Progenitor cell of endocrine pancreas (in vitro differentiated cells): Measurements from ENCODE around the gene PTBP1. TPM values are rescaled to one million over a fixed set of nuclear protein-coding genes. Genes with fewer than 3 reads are reported as not detected.
A peak's percentile ranks its signal among the peaks of the same experiment; 100 is the strongest.

Source experiments
- DNase-seq: peaks from one replicate; pipeline ENCODE4 v3.0.0; 2021; ENCODE audit warnings: low spot score; ENCODE audit not compliant: unreplicated experiment
- H3K27ac Mint-ChIP-seq: 2 replicates; pipeline ENCODE4 v1.8.0; 2021; ENCODE audit warnings: mild to moderate bottlenecking, moderate library complexity, mixed read lengths
- H3K27me3 Mint-ChIP-seq: 2 replicates; pipeline ENCODE4 v1.8.0; 2021; ENCODE audit warnings: mixed read lengths
- H3K36me3 Mint-ChIP-seq: 2 replicates; pipeline ENCODE4 v1.8.0; 2022; ENCODE audit warnings: mixed read lengths; ENCODE audit not compliant: insufficient read depth
- H3K4me1 Mint-ChIP-seq: 2 replicates; pipeline ENCODE4 v1.8.0; 2021; ENCODE audit warnings: low read depth, mixed read lengths
- H3K4me3 Mint-ChIP-seq: 2 replicates; pipeline ENCODE4 v1.8.0; 2021; ENCODE audit warnings: low read depth, mild to moderate bottlenecking, moderate library complexity, mixed read lengths
- H3K9me3 Mint-ChIP-seq: 2 replicates; pipeline ENCODE4 v1.8.0; 2021; ENCODE audit warnings: low read depth, mixed read lengths
- total RNA-seq: library from RNA; stranded (reverse); gene quantifications from 2 replicates; pipeline ENCODE4 v1.2.1, GENCODE V29; 2021
- TF ChIP-seq, protein P1 (sequence below): fragments of 200-600 bp; sonication (generic); IDR thresholded peaks from one replicate; pipeline ENCODE4 v1.5.0; 2021; ENCODE audit warnings: antibody characterized with exemption, mild to moderate bottlenecking; ENCODE audit not compliant: unreplicated experiment

The PTBP1 gene
- total RNA-seq, 1 donor from 2014 or later: 500 TPM

DNA sequence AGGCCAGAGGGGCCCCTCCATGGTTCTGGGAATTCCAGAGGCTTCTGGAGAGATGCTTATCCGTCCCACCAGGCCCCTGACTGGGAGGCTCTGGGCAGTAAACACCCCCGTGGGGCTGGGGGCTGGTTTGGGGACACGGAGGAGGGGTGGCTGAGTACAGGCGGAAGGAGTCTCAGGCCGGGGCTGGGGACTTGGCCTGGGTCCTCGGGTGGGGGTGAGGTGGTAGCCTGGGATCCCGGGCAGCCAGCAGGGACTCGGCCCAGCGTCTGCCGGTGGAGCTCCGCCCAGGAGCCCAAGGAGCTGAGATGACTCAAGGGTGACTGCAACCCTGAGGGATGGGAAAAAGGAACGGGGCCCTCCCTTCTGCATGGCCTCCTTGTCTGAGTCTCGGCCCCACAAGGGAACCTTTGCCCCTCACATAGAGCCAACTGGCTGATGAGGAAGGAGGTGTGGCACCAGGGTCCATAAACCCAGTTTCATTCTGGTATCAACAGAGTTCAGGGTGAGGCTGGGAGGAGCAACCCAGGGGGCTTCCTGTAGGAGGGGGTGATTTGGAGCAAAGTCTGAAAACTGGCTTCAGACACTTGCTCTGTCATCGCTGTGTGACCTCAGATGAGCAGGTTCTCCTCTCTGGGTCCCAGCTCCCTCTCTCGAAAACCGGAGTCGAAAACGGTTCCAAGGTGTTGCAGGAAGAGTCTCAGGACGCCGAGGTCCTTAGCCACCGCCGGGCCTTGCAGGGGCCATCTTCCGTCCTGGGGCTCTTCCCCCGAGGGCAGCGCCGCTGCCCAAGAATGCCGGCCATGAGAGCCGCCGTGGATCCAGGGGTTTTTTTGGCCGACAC lies 45.5 kb upstream of the PTBP1 start:
- Mint-ChIP-seq H3K4me1 (peaks cover 3% of the 10 kb centered on the region), H3K27ac (peak overlapping the region; percentile 37), H3K4me3 (no peak overlapping the region), H3K9me3 (no peaks in the 10 kb centered on the region), H3K27me3 (no peaks in the 10 kb centered on the region), H3K36me3 (no peaks in the 10 kb centered on the region)
- no peak for DNase-seq
- TF ChIP-seq, protein P1, sequence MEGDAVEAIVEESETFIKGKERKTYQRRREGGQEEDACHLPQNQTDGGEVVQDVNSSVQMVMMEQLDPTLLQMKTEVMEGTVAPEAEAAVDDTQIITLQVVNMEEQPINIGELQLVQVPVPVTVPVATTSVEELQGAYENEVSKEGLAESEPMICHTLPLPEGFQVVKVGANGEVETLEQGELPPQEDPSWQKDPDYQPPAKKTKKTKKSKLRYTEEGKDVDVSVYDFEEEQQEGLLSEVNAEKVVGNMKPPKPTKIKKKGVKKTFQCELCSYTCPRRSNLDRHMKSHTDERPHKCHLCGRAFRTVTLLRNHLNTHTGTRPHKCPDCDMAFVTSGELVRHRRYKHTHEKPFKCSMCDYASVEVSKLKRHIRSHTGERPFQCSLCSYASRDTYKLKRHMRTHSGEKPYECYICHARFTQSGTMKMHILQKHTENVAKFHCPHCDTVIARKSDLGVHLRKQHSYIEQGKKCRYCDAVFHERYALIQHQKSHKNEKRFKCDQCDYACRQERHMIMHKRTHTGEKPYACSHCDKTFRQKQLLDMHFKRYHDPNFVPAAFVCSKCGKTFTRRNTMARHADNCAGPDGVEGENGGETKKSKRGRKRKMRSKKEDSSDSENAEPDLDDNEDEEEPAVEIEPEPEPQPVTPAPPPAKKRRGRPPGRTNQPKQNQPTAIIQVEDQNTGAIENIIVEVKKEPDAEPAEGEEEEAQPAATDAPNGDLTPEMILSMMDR: no peak

DNA sequence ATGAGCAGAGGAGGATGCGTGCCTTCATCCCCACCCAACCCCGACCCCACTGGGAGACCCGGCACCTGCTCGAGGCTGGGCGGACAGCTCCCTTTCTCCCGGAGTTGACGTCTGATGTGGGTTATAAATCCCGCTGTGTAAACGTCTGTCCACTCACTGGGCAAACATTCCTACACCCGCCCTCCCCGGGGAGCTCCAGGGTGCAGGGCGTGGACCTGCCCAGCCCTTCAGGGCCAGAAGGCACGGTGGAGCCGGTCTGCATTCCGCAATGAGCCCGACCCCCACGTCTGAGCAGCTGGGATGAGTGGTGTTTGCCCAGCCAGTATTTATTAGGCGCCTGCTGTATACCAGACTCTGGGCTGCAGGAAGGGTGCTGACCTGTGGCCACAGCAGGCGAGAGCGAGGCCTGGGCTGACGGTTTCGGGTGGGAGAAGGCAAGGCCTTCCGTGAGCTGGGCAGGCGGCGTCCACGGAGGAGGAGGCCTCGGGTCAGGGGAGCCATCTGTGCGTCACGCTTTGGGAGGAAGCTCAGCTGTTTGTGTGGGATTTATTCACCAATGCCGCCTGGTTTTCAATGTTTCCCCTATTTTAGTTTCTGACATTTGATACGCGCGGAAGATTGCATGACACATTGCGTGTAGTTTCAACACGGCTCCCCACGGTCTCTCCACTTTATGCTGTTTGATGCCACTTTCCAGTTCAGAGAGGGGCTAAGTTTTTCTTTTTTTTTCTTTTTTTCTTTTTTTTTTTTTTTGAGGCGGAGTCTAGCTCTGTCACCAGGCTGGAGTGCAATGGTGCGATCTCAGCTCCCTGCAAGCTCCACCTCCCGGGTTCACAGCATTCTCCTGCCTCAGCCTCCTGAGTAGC lies 44.4 kb upstream of the PTBP1 start:
- peak; percentile 43 for DNase-seq
- H3K36me3 Mint-ChIP-seq: no peaks in the 10 kb centered on the region
- TF ChIP-seq, protein P1: no peak
- H3K27me3 Mint-ChIP-seq: no peaks in the 10 kb centered on the region
- H3K9me3 Mint-ChIP-seq: no peaks in the 10 kb centered on the region
- peak overlapping the region; percentile 52 for H3K27ac Mint-ChIP-seq
- peaks cover 3% of the 10 kb centered on the region for H3K4me1 Mint-ChIP-seq
- no peak overlapping the region for H3K4me3 Mint-ChIP-seq

DNA sequence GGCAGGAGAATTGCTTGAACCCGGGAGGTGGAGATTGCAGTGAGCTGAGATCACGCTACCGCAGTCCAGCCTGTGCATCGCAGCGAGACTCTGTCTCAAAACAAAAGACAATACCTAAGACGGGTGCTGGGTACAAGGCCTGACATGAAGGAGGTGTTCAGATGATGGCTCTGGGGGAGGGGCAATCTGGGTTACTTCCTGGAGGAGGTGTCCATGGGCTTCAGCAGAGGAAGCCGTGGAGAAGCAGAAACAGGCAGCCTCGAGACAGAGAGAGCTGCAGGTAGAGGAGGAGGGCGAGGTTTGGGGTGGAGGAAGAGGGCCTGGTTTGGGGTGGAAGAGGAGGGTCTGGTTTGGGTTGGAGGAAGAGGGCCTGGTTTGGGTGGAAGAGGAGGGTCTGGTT lies 42.7 kb upstream of the PTBP1 start:
- Mint-ChIP-seq H3K9me3 (no peaks in the 10 kb centered on the region), H3K36me3 (peaks cover under 1% of the 10 kb centered on the region), H3K27ac (no peak overlapping the region), H3K4me3 (no peak overlapping the region), H3K4me1 (peaks cover 3% of the 10 kb centered on the region), H3K27me3 (peaks cover under 1% of the 10 kb centered on the region)
- no peak for DNase-seq
- TF ChIP-seq, protein P1: no peak

DNA sequence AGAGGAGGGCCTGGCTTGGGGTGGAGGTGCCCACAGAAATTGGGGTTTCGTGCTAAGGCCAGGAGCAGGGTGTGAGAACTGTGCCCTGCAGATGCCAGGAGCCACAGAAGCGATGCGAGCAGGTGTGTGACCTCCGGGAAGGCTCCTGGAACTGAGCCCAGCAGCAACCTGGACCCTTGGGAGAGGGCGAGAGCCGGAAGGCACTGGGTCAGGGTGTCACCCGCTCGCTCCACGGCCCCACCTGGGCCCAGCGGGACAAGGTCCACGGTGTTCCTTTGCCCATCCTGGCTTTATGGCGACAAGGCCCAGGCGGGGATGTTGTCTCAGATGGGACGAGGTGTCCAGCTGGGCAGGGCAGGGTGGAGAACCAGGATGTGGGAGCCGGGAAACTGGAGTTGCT lies 42.2 kb upstream of the PTBP1 start:
- TF ChIP-seq, protein P1: no peak
- H3K4me3 Mint-ChIP-seq: no peak overlapping the region
- H3K27me3 Mint-ChIP-seq: peaks cover 3% of the 10 kb centered on the region
- DNase-seq: no peak
- peaks cover 2% of the 10 kb centered on the region for H3K36me3 Mint-ChIP-seq
- H3K4me1 Mint-ChIP-seq: peaks cover 3% of the 10 kb centered on the region
- no peak overlapping the region for H3K27ac Mint-ChIP-seq
- H3K9me3 Mint-ChIP-seq: no peaks in the 10 kb centered on the region

DNA sequence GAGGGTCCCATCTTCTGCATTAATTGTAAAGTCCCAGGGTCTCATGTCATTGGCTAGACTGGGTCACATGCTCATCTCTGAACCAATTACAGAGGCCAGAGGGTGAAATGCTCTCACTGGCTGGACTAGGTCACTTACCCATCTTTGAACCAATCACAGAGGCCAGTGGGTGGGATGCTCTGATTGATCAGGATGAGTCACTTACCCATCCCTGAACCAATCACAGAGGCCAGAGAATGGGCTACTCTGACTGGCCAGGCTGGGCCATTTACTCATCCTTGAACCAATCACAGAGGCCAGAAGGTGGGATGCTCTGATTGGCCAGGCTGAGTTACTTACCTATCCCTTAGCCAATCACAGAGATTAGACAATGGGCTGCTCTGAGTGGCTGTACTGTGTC lies 41.0 kb upstream of the PTBP1 start:
- Mint-ChIP-seq H3K27ac (no peak overlapping the region), H3K36me3 (peaks cover 2% of the 10 kb centered on the region)

More for the DNA sequence above, 41.0 kb upstream of the PTBP1 start:
- Mint-ChIP-seq H3K27me3 (peaks cover 3% of the 10 kb centered on the region), H3K4me1 (peaks cover 3% of the 10 kb centered on the region), H3K4me3 (no peak overlapping the region), H3K9me3 (no peaks in the 10 kb centered on the region)
- TF ChIP-seq, protein P1: no peak
- DNase-seq: no peak
